Stimulated activated CD8-positive, alpha-beta memory T cell treated with anti-CD3 and anti-CD28 coated beads, Interleukin-7, amount 100 ng/mL, for 48 hours (primary cell): ENCODE results near the gene THSD4.

Experiments
- DNase-seq, 2 donors: peaks; one replicate each; pipeline ENCODE4 v3.0.0-alpha.2; 2020; ENCODE audit warnings: low read depth in 1 of 2; ENCODE audit errors: extremely low read depth in 1 of 2

The THSD4 gene

GRCh38 chr15:71280206-71280605 is 164.9 kb downstream of the THSD4 start:
- DNase-seq = no peak

GRCh38 chr15:71281256-71281655 is 166.0 kb downstream of the THSD4 start:
- no peak for DNase-seq

GRCh38 chr15:71282076-71282475 is 166.8 kb downstream of the THSD4 start:
- no peak for DNase-seq

GRCh38 chr15:71288348-71288955 is 173.2 kb downstream of the THSD4 start:
- DNase-seq = no peak

- DNase-seq = no peak
These were observed 174.7 kb downstream of the THSD4 start for GRCh38 chr15:71290002-71290401.

- no peak for DNase-seq
These were observed 175.8 kb downstream of the THSD4 start for GRCh38 chr15:71290881-71291635.

- DNase-seq = no peak
These were observed 176.5 kb downstream of the THSD4 start for GRCh38 chr15:71291723-71292122.

- no peak for DNase-seq
These were observed 178.5 kb downstream of the THSD4 start for GRCh38 chr15:71293723-71294122.

- DNase-seq = no peak
These were observed 179.1 kb downstream of the THSD4 start for GRCh38 chr15:71294251-71294910.

GRCh38 chr15:71294911-71295602 is 179.8 kb downstream of the THSD4 start:
- no peak for DNase-seq

GRCh38 chr15:71295603-71296314 is 180.5 kb downstream of the THSD4 start:
- DNase-seq = no peak

- no peak for DNase-seq
These were observed 181.0 kb downstream of the THSD4 start for GRCh38 chr15:71296315-71296679.

- no peak for DNase-seq
These were observed 186.8 kb downstream of the THSD4 start for GRCh38 chr15:71301958-71302621.

- DNase-seq = no peak
These were observed 187.7 kb downstream of the THSD4 start for GRCh38 chr15:71302861-71303410.

- no peak for DNase-seq
These were observed 188.7 kb downstream of the THSD4 start for GRCh38 chr15:71303977-71304376.

- no peak for DNase-seq
These were observed 189.4 kb downstream of the THSD4 start for GRCh38 chr15:71304681-71305080.

GRCh38 chr15:71306538-71306937 is 191.3 kb downstream of the THSD4 start:
- DNase-seq = no peak

GRCh38 chr15:71312194-71312708 is 197.0 kb downstream of the THSD4 start:
- no peak for DNase-seq

- DNase-seq = no peak
These were observed 197.6 kb downstream of the THSD4 start for GRCh38 chr15:71312731-71313460.
